Endodermal cell (in vitro differentiated cells): Measurements from ENCODE around the gene ELAC2. TPM values are rescaled to one million over a fixed set of nuclear protein-coding genes. Genes with fewer than 3 reads are reported as not detected.
A peak's percentile ranks its signal among the peaks of the same experiment; 100 is the strongest.

Experiments
- DNase-seq: peaks from one replicate; pipeline ENCODE4 v3.0.0-alpha.2; 2017
- H3K27ac ChIP-seq: 2 replicates; pipeline ENCODE4 v1.5.1; 2013; ENCODE audit warnings: mild to moderate bottlenecking, low read depth, low read length, moderate library complexity
- H3K27me3 ChIP-seq: 2 replicates; pipeline ENCODE4 v1.6.1; 2013; ENCODE audit warnings: mild to moderate bottlenecking, low read length, moderate library complexity; ENCODE audit not compliant: insufficient read depth, control insufficient read depth, poor library complexity, severe bottlenecking
- H3K36me3 ChIP-seq: 2 replicates; pipeline ENCODE4 v1.7.0; 2013; ENCODE audit warnings: mild to moderate bottlenecking, low read length, moderate library complexity; ENCODE audit not compliant: control insufficient read depth, insufficient read depth
- H3K4me1 ChIP-seq: one replicate; pipeline ENCODE4 v1.7.0; 2013; ENCODE audit warnings: low read length; ENCODE audit not compliant: control insufficient read depth, insufficient read depth
- H3K4me3 ChIP-seq: 2 replicates; pipeline ENCODE4 v1.5.1; 2013; ENCODE audit warnings: mild to moderate bottlenecking, low read length, moderate library complexity
- H3K9ac ChIP-seq: 2 replicates; pipeline ENCODE4 v1.6.1; 2013; ENCODE audit warnings: mild to moderate bottlenecking, low read length, moderate library complexity; ENCODE audit not compliant: poor library complexity, severe bottlenecking; ENCODE audit errors: extremely low read depth
- H3K9me3 ChIP-seq: 2 replicates; pipeline ENCODE4 v1.6.1; 2013; ENCODE audit warnings: mild to moderate bottlenecking, low read length, moderate library complexity; ENCODE audit not compliant: control insufficient read depth
- H3K27ac Mint-ChIP-seq: 2 replicates; pipeline ENCODE4 v1.8.0; 2020; ENCODE audit warnings: mixed read lengths
- H3K27me3 Mint-ChIP-seq: 2 replicates; pipeline ENCODE4 v1.8.0; 2021; ENCODE audit warnings: mild to moderate bottlenecking, mixed read lengths; ENCODE audit not compliant: insufficient read depth
- H3K36me3 Mint-ChIP-seq: 2 replicates; pipeline ENCODE4 v1.8.0; 2020; ENCODE audit warnings: low read depth, mixed read lengths
- H3K4me1 Mint-ChIP-seq: 2 replicates; pipeline ENCODE4 v1.8.0; 2020; ENCODE audit warnings: mixed read lengths
- H3K4me3 Mint-ChIP-seq: 2 replicates; pipeline ENCODE4 v1.8.0; 2020; ENCODE audit warnings: mild to moderate bottlenecking, moderate library complexity, mixed read lengths
- H3K9me3 Mint-ChIP-seq: 2 replicates; pipeline ENCODE4 v1.8.0; 2020; ENCODE audit warnings: mild to moderate bottlenecking, mixed read lengths
- CTCF ChIP-seq: fragments of 200-600 bp; sonication (generic); conservative IDR thresholded peaks from 2 replicates; pipeline ENCODE4 v1.5.0; 2021; ENCODE audit warnings: antibody characterized with exemption, mild to moderate bottlenecking
- WGBS, 2 experiments: methylation state at CpG; one replicate each; pipeline versions ENCODE4 v1.1.5 to v1.1.7; 2013; ENCODE audit warnings: missing lambda C conversion rate in 2 of 2, mixed read lengths in 1 of 2; ENCODE audit not compliant: insufficient coverage in 1 of 2, insufficient read length in 1 of 2; 5-methylcytosine and 5-hydroxymethylcytosine counted together
- total RNA-seq, 2 donors: library from RNA; stranded (reverse); fragmentation: NEBNext Ultra II Directional in 1 of 2; extraction: Animal tissue kit (Norgen Biotek cat#: 25700) in 1 of 2; gene quantifications; 2 replicates in 1 of 2; 3 replicates in 1 of 2; pipeline ENCODE4 v1.2.1, GENCODE V29; 2021

Gene ELAC2
- total RNA-seq, 2 donors from 2014 or later = 66.8 to 77.1 TPM

- no peak overlapping the region for H3K27ac ChIP-seq
- no peaks in the 10 kb centered on the region for H3K4me1 ChIP-seq
- TF ChIP-seq CTCF = no peak
- H3K36me3 ChIP-seq = peaks cover 90% of the 10 kb centered on the region
- no peak overlapping the region for H3K9ac ChIP-seq
- H3K36me3 Mint-ChIP-seq = peaks cover 53% of the 10 kb centered on the region
- WGBS, 2 experiments = 92 to 94% methylated on average over 6 to 8 of the region's 8 CpGs
- no peaks in the 10 kb centered on the region for H3K27me3 Mint-ChIP-seq
- peak overlapping the region; percentile 21 for H3K27ac Mint-ChIP-seq
- H3K9me3 ChIP-seq = no peaks in the 10 kb centered on the region
- H3K4me1 Mint-ChIP-seq = no peaks in the 10 kb centered on the region
- no peak overlapping the region for H3K4me3 Mint-ChIP-seq
- no peaks in the 10 kb centered on the region for H3K9me3 Mint-ChIP-seq
- H3K4me3 ChIP-seq = no peak overlapping the region
- DNase-seq = no peak
- no peaks in the 10 kb centered on the region for H3K27me3 ChIP-seq
These were observed 17.3 kb downstream of the ELAC2 start for GRCh38 chr17:13000561-13000960.

- no peaks in the 10 kb centered on the region for H3K27me3 ChIP-seq
- no peak overlapping the region for H3K9ac ChIP-seq
- TF ChIP-seq CTCF = no peak
- peaks cover 57% of the 10 kb centered on the region for H3K36me3 Mint-ChIP-seq
- H3K9me3 ChIP-seq = no peaks in the 10 kb centered on the region
- H3K36me3 ChIP-seq = peaks cover 89% of the 10 kb centered on the region
- H3K27ac ChIP-seq = peak overlapping the region; percentile 70
- H3K4me3 Mint-ChIP-seq = no peak overlapping the region
- no peak overlapping the region for H3K27ac Mint-ChIP-seq
- DNase-seq = no peak
- no peaks in the 10 kb centered on the region for H3K9me3 Mint-ChIP-seq
- H3K4me3 ChIP-seq = no peak overlapping the region
- H3K27me3 Mint-ChIP-seq = no peaks in the 10 kb centered on the region
- no peaks in the 10 kb centered on the region for H3K4me1 Mint-ChIP-seq
- H3K4me1 ChIP-seq = no peaks in the 10 kb centered on the region
- WGBS, 2 experiments = 94 to 100% methylated on average over 1 to 5 of the region's 5 CpGs
These were observed 19.0 kb downstream of the ELAC2 start for GRCh38 chr17:12998874-12999273.

- Mint-ChIP-seq H3K27ac (no peak overlapping the region), H3K9me3 (no peaks in the 10 kb centered on the region), H3K4me3 (no peak overlapping the region), H3K36me3 (peaks cover 56% of the 10 kb centered on the region), H3K4me1 (no peaks in the 10 kb centered on the region), H3K27me3 (no peaks in the 10 kb centered on the region)
- Histone ChIP-seq H3K9me3 (no peaks in the 10 kb centered on the region), H3K27ac (peak overlapping the region; percentile 70), H3K27me3 (no peaks in the 10 kb centered on the region), H3K4me1 (no peaks in the 10 kb centered on the region), H3K9ac (no peak overlapping the region), H3K36me3 (peaks cover 91% of the 10 kb centered on the region), H3K4me3 (no peak overlapping the region)
- WGBS, 2 experiments = 86 to 92% methylated on average over 7 to 8 of the region's 8 CpGs
- TF ChIP-seq CTCF = no peak
- no peak for DNase-seq
These were observed 19.4 kb downstream of the ELAC2 start for GRCh38 chr17:12998461-12998860.
